ENCODE results near the gene PSMC3. TPM values are rescaled to one million over a fixed set of nuclear protein-coding genes. Genes with fewer than 3 reads are reported as not detected.

PSMC3 gene
- total and polyA plus RNA-seq, 2 donors, result 60.1 to 177 TPM

GRCh38 chr11:47376107-47376524 lies 50.1 kb downstream of the PSMC3 start:
- H3K4me1 ChIP-seq (ENCODE audit: insufficient read depth), result no peaks in the 10 kb centered on the region
- H3K36me3 ChIP-seq (ENCODE audit: insufficient read depth), result no peaks in the 10 kb centered on the region
- H3K27ac ChIP-seq (ENCODE audit: low read depth), result no peak overlapping the region
- no peak overlapping the region for H3K4me3 ChIP-seq (ENCODE audit: low read depth, low read length)
- no peak for DNase-seq (ENCODE audit: extremely low spot score)
- WGBS, result 81% methylated on average over 8 of the region's 8 CpGs

DNA sequence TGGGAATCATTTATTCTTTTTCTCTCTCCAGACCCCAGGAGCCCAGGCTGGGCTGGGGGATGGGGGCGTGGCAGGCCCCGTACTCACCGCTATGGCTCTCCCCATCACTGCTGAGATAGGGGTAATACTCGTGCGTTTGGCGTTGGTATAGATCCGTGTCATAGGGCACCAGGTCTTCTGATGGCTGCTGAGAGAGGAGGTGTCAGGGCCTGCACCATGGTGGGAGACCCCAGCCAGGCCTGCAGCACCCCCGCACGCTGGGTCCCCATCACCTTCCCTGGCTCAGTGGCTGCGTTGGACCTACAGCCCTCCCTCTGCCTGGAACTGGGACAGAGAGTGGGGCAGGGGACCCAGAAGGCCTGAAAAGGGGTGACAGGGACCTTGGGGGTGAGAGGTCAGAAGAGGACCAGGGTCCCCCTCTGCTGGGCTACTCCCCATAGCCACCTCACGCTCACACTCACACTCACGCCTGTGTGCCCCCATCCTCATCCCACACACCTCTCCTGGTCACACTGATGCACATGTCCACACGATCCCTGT lies 50.6 kb downstream of the PSMC3 start:
- WGBS, result 94% methylated on average over 13 of the region's 13 CpGs
- H3K27ac ChIP-seq (ENCODE audit: low read depth), result no peak overlapping the region
- no peaks in the 10 kb centered on the region for H3K36me3 ChIP-seq (ENCODE audit: insufficient read depth)
- no peak overlapping the region for H3K4me3 ChIP-seq (ENCODE audit: low read depth, low read length)
- no peaks in the 10 kb centered on the region for H3K4me1 ChIP-seq (ENCODE audit: insufficient read depth)
- DNase-seq (ENCODE audit: extremely low spot score), result no peak

- H3K4me1 ChIP-seq (ENCODE audit: insufficient read depth), result no peaks in the 10 kb centered on the region
Measured at GRCh38 chr11:47375020-47375419, 51.2 kb downstream of the PSMC3 start.

GRCh38 chr11:47374720-47375019 lies 51.6 kb downstream of the PSMC3 start:
- Histone ChIP-seq H3K4me1 (ENCODE audit: insufficient read depth) (no peaks in the 10 kb centered on the region), H3K36me3 (ENCODE audit: insufficient read depth) (no peaks in the 10 kb centered on the region), H3K27ac (ENCODE audit: low read depth) (no peak overlapping the region), H3K4me3 (ENCODE audit: low read depth, low read length) (no peak overlapping the region)
- no peak for DNase-seq (ENCODE audit: extremely low spot score)
- 86% methylated on average over 5 of the region's 5 CpGs for WGBS

More at GRCh38 chr11:47375020-47375419, 51.2 kb downstream of the PSMC3 start:
- Histone ChIP-seq H3K27ac (ENCODE audit: low read depth) (no peak overlapping the region), H3K36me3 (ENCODE audit: insufficient read depth) (no peaks in the 10 kb centered on the region), H3K4me3 (ENCODE audit: low read depth, low read length) (no peak overlapping the region)
- WGBS, result 83% methylated on average over 8 of the region's 8 CpGs
- no peak for DNase-seq (ENCODE audit: extremely low spot score)

DNA sequence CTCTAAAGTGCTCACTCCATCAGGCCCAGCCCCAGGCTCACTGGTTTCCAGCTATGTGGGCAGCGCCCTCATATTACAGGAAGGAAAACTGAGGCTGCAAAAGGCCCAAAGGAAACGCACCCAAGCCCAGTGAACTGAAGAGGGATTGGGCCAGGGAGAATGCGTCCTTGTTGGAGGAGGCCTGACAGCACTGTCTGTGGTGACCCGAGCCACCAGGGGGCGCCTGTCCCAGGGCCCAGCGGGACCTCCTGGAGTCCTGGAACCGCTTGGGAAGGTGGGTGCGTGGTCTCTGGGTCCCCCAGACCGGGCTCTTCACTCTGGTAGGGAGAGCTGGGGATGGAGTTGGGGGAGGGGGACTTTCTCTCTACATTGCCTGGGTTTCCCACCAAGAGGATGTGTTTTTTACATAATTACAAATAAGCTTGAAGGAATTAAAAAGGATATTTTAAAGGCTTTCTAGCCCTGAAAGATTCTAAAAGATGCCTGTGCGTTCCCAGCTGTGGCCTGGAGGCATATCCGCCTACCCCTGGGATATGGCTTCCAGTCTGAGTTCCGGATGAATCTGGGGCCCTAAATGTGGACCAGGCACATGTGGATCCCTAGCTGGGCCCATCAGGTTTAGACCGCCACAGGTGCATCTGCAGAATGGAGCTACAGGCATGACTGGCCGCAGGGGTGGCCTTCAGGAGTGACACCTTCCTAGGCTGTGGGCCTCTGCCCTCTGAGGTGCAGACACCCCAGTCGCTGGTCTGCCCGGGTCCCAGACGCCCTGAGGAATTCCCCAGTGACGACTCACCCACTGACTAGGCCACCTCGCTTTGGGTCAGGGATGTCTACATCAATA lies 52.1 kb downstream of the PSMC3 start:
- no peak overlapping the region for H3K4me3 ChIP-seq (ENCODE audit: low read depth, low read length)
- no peaks in the 10 kb centered on the region for H3K4me1 ChIP-seq (ENCODE audit: insufficient read depth)
- no peaks in the 10 kb centered on the region for H3K36me3 ChIP-seq (ENCODE audit: insufficient read depth)
- no peak for DNase-seq (ENCODE audit: extremely low spot score)
- H3K27ac ChIP-seq (ENCODE audit: low read depth), result no peak overlapping the region
- 41% methylated on average over 19 of the region's 19 CpGs for WGBS

- H3K27ac ChIP-seq (ENCODE audit: low read depth), result no peak overlapping the region
- no peaks in the 10 kb centered on the region for H3K36me3 ChIP-seq (ENCODE audit: insufficient read depth)
- H3K4me1 ChIP-seq (ENCODE audit: insufficient read depth), result no peaks in the 10 kb centered on the region
- H3K4me3 ChIP-seq (ENCODE audit: low read depth, low read length), result no peak overlapping the region
- DNase-seq (ENCODE audit: extremely low spot score), result no peak
- 69% methylated on average over 7 of the region's 7 CpGs for WGBS
Measured at GRCh38 chr11:47372422-47372821, 53.8 kb downstream of the PSMC3 start.

- Histone ChIP-seq H3K36me3 (ENCODE audit: insufficient read depth) (no peaks in the 10 kb centered on the region), H3K27ac (ENCODE audit: low read depth) (no peak overlapping the region), H3K4me3 (ENCODE audit: low read depth, low read length) (no peak overlapping the region), H3K4me1 (ENCODE audit: insufficient read depth) (no peaks in the 10 kb centered on the region)
- no peak for DNase-seq (ENCODE audit: extremely low spot score)
- WGBS, result 59% methylated on average over 3 of the region's 3 CpGs
Measured at GRCh38 chr11:47369676-47370075, 56.6 kb downstream of the PSMC3 start.

Small RNA genes within 50 kb of the gene (small RNA-seq; reads per million reads assigned to genes)
- gene MIR4487, result not detected

Other genes with a start within 250 kb of the PSMC3 start
- gene ARFGAP2, start 249.6 kb downstream of the PSMC3 start, total RNA-seq, result 77.1 TPM
- 81.8 TPM for gene ARFGAP2, start 249.6 kb downstream of the PSMC3 start, polyA plus RNA-seq
- 14.9 TPM for gene PACSIN3, start 240.0 kb downstream of the PSMC3 start, total RNA-seq
- gene PACSIN3, start 240.0 kb downstream of the PSMC3 start, polyA plus RNA-seq, result 33.9 TPM
- gene DDB2, start 211.5 kb downstream of the PSMC3 start, total RNA-seq, result 11.9 TPM
- 23.8 TPM for gene DDB2, start 211.5 kb downstream of the PSMC3 start, polyA plus RNA-seq
- 24.5 TPM for gene ACP2, start 177.6 kb downstream of the PSMC3 start, total RNA-seq
- 28.6 TPM for gene ACP2, start 177.6 kb downstream of the PSMC3 start, polyA plus RNA-seq
- 16.8 TPM for gene NR1H3, start 168.4 kb downstream of the PSMC3 start, total RNA-seq
- gene NR1H3, start 168.4 kb downstream of the PSMC3 start, polyA plus RNA-seq, result 43.3 TPM
- gene MADD, start 156.3 kb downstream of the PSMC3 start, total RNA-seq, result 28.9 TPM
- gene MADD, start 156.3 kb downstream of the PSMC3 start, polyA plus RNA-seq, result 32.9 TPM
- gene MYBPC3, start 73.7 kb downstream of the PSMC3 start, total RNA-seq, result not detected
- gene MYBPC3, start 73.7 kb downstream of the PSMC3 start, polyA plus RNA-seq, result 0.03 TPM
- 5.2 TPM for gene SPI1, start 47.9 kb downstream of the PSMC3 start, total RNA-seq
- 21.0 TPM for gene SPI1, start 47.9 kb downstream of the PSMC3 start, polyA plus RNA-seq
- 30.3 TPM for gene SLC39A13, start 17.8 kb downstream of the PSMC3 start, total RNA-seq
- 73.9 TPM for gene SLC39A13, start 17.8 kb downstream of the PSMC3 start, polyA plus RNA-seq
- gene RAPSN, start 22.7 kb upstream of the PSMC3 start, total RNA-seq, result 3.0 TPM
- gene RAPSN, start 22.7 kb upstream of the PSMC3 start, polyA plus RNA-seq, result 0.05 TPM
- gene CELF1, start 126.7 kb upstream of the PSMC3 start, total RNA-seq, result 125 TPM
- 35.2 TPM for gene CELF1, start 126.7 kb upstream of the PSMC3 start, polyA plus RNA-seq
- 25.1 TPM for gene PTPMT1, start 139.2 kb upstream of the PSMC3 start, total RNA-seq
- gene PTPMT1, start 139.2 kb upstream of the PSMC3 start, polyA plus RNA-seq, result 58.8 TPM
- 15.4 TPM for gene KBTBD4, start 152.5 kb upstream of the PSMC3 start, total RNA-seq
- gene KBTBD4, start 152.5 kb upstream of the PSMC3 start, polyA plus RNA-seq, result 24.1 TPM
- 40.0 TPM for gene NDUFS3, start 152.6 kb upstream of the PSMC3 start, total RNA-seq
- gene NDUFS3, start 152.6 kb upstream of the PSMC3 start, polyA plus RNA-seq, result 107 TPM
- 0.32 TPM for gene FAM180B, start 160.2 kb upstream of the PSMC3 start, total RNA-seq
- gene FAM180B, start 160.2 kb upstream of the PSMC3 start, polyA plus RNA-seq, result 0.10 TPM
- gene C1QTNF4, start 168.0 kb upstream of the PSMC3 start, total RNA-seq, result 3.5 TPM
- 7.1 TPM for gene C1QTNF4, start 168.0 kb upstream of the PSMC3 start, polyA plus RNA-seq
- 47.6 TPM for gene MTCH2, start 216.1 kb upstream of the PSMC3 start, total RNA-seq
- 49.5 TPM for gene MTCH2, start 216.1 kb upstream of the PSMC3 start, polyA plus RNA-seq